Stimulated activated CD8-positive, alpha-beta memory T cell treated with anti-CD3 and anti-CD28 coated beads, Interleukin-2, amount 100 ng/mL, for 48 hours (primary cell): Measurements from ENCODE around the gene CCDC142.
A peak's percentile ranks its signal among the peaks of the same experiment; 100 is the strongest.

Source experiments
- DNase-seq, 2 donors: peaks; one replicate each; pipeline ENCODE4 v3.0.0-alpha.2; 2020; ENCODE audit warnings: low read depth in 2 of 2

CCDC142 gene

GRCh38 chr2:74441690-74442482 lies 40.9 kb downstream of the CCDC142 start, which contains the start of gene RTKN:
TSS of gene RTKN (minus strand) at chr2:74441937. CDS start at chr2:74441816, 121 bp downstream.
- DNase-seq = no peak

DNA sequence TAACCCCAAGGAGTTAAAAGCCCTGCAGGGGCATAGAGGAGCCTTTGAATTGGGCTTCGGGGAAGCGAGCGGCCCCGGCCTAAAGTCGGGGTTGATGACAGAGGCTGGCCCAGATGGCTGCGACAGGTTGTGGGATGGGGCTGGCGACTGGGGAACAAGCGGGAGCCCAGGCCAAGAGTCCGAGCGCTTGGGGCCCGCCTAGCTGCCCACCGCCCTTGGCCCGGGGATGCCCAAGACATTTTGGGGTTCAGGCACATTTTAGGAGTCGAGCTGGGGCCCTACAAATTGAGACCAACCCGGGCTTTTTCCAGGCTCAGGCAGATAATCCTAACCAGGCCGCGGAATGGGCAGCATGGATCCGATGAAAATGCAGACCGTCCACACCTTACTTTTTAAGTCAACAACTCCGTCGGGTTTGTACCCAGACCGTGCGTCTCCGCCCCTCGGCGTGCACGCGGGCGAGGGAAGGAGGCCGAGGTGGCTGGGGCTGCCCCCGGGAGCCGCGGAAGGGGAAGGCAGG lies 41.6 kb downstream of the CCDC142 start:
- no peak for DNase-seq

GRCh38 chr2:74440378-74441169 lies 42.2 kb downstream of the CCDC142 start:
- peak in 1 of 2 donors; percentile 41 for DNase-seq

GRCh38 chr2:74439803-74440377 lies 42.9 kb downstream of the CCDC142 start:
- DNase-seq = no peak

- no peak for DNase-seq
Measured at GRCh38 chr2:74439373-74439772, 43.4 kb downstream of the CCDC142 start.

DNA sequence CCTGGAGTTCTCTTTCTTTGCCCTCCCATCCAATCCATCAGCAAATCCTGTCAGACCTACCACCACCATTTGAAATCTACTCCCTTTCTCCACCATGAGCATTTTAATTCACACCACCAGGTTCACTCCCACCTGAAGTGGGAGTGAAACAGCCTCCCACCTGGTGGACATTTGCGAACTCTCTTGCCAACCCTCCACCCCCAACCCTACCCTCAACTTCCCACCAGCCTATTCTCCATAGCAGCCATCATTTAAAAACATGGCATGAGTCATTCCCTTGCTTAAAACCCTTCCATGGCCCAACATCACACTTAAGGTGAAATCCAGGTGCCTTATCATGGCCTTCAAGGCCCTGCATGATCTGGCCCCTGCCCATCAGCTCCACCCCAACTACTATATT lies 44.5 kb downstream of the CCDC142 start:
- DNase-seq = no peak

GRCh38 chr2:74436848-74437695 lies 45.7 kb downstream of the CCDC142 start:
- no peak for DNase-seq

- DNase-seq = no peak
Measured at GRCh38 chr2:74436111-74436805, 46.5 kb downstream of the CCDC142 start.

- no peak for DNase-seq
Measured at GRCh38 chr2:74430502-74430901, 52.3 kb downstream of the CCDC142 start.

DNA sequence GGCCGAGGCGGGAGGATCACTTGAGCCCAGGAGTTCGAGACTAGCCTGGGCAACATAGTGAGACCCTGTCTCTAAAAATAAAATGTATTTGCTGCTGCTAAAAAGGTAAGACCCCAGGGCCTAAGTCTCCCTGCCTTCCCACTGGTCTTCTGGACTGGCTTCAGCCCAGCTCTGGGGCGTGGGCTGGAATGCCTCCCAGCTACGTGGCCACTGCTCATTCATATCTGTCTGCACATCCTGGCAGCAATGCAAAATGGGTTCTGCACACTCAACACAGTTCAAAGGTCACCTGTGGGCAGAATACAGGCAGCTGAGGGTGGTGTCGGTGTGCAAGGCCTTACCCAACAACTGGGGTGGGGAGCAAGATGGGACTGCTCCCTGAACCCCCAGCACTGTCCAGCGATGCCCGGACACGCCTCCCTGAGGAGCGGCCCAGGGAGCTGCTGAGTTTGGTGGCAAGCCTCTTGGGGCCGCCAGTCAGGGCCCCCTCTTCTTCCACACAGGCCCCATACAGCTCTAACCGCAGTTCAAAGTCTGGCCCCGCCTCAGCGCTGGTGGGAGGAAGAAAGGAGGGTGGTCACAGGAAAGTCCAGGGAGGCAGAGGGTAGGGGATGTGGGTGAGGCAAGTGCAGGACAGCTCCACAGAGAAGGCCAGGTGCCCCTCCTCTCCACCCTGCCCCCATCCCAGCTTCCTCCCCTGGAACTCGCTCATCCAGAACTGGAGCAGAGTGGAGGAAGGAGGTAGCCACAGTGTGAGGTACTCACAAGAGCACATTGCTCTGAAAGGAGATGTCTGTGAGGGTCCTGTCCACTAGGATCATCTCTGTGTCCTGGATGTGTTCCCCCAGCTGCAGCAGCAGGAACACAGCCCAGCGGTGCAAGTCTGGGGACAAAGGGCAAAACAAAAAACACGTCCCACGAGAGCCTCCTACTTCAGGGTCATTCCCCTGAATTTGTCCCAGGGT lies 53.0 kb downstream of the CCDC142 start:
- no peak for DNase-seq

GRCh38 chr2:74428675-74429074 lies 54.1 kb downstream of the CCDC142 start:
- no peak for DNase-seq

DNA sequence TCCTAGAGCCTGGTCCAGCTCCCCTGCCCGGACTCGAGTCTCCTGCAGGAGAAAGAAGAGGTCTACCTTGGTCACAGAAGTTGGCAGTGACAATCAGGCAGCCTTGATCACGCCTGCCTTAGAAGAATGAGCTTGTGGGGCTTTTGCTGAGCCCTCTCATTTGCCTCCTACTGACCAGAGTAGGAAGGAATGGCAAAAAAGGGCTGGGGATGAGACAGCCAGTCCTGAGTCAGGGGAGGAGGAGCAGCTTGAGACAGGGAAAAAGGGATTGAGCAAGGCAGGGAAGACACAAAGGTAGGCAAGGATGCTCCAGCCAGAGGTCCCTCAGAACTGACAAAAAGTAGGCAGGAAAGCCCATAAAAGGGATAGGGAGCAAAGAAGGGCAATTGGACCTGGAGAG lies 55.2 kb downstream of the CCDC142 start:
- DNase-seq = no peak

DNA sequence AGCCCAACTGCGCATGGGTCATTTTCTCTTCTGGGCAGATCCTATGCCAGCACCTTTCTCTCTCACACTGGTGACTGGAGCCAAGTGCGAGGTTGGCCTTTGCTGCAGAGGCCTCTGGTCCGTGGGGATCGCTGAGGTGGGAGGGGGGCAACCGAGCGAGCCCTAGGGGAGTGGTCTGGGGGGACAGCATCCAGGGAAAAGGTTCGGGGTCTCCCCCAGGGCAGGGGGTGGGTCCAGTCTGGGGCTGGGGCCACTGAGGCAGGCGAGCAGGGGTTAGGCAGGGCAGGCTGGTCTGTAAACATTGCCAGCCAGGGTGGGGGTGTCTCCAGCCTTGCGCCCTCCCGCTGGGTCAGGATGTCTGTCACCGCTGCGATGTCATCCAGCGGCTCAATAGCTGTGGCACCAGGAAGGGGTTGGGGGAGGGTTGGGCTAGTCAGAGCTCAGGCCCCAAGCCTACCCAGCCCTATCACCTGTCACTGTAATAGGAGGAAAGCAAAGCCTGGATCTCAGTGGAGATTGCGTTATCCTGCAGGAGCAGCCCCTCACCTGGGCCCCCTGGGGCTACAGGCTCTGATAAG lies 56.5 kb downstream of the CCDC142 start:
- DNase-seq = no peak

GRCh38 chr2:74425523-74425922 lies 57.3 kb downstream of the CCDC142 start:
- no peak for DNase-seq

GRCh38 chr2:74424995-74425406 lies 57.8 kb downstream of the CCDC142 start:
- DNase-seq = no peak

DNA sequence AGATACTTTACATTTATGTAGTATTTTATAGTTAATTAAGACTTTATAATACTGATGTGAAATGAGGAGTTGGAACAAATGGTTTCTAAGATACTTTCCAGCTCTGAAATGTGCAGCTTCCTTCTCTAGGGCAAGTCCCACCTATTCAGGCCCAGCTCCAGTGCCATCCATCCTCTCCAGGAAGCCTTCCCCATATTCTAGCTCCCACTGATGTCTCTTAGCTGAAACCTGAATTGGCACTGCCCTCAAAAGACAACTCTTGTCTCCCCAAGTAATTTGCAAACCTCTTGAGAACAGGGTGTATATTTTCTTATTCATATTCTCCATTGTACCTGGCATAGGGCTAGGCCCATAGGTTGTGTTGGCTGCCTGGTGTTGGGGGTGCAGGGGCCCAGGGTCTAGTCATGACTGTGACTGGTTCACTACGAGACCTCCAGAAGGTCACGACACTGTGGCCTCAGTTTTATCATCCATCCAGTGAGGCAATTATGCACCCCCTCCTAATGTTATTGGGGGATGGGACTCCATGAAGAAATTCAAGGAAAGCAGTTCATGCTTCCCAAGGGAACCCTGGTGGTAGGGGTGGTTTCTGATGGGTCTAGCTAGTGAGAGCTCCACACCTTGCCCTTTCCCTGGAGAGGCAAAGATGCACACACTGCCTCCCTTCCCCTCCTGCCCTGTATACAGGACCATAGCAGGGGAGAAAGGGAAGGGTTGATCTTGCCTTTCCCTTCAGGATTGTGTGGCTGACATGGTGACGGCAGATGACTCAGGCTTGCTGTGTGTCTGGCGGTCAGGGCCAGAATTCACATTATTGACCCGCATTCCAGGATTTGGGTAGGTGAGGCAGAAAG lies 58.4 kb downstream of the CCDC142 start:
- no peak for DNase-seq
